GM23338 (cell line): ENCODE measurements around the gene SUSD1. TPM values are rescaled to one million over a fixed set of nuclear protein-coding genes. Genes with fewer than 3 reads are reported as not detected.
A peak's percentile ranks its signal among the peaks of the same experiment; 100 is the strongest.

Experiments
- ATAC-seq: fragments of 200-7000 bp; cut with Tn5 transposase; 3 replicates; pipeline ENCODE4 v1.9.1; 2020
- DNase-seq: peaks from one replicate; pipeline ENCODE4 v3.0.0-alpha.2; 2015; ENCODE audit warnings: low spot score
- H2AFZ ChIP-seq: fragments of 200-600 bp; sonication (generic); 2 replicates; pipeline ENCODE4 v1.8.0; 2016; ENCODE audit warnings: antibody characterized with exemption, mild to moderate bottlenecking, moderate library complexity
- H3F3A ChIP-seq: fragments of 200-600 bp; sonication (generic); replicated peaks from 2 replicates; pipeline ENCODE4 v1.8.0; 2017; ENCODE audit warnings: antibody characterized with exemption, mixed run types, low read depth
- H3K27ac ChIP-seq: fragments of 200-600 bp; sonication (generic); 2 replicates; pipeline ENCODE4 v1.6.1; 2016; ENCODE audit warnings: low read depth
- H3K27me3 ChIP-seq: fragments of 200-600 bp; sonication (generic); 2 replicates; pipeline ENCODE4 v1.8.0; 2016; ENCODE audit warnings: mild to moderate bottlenecking, mixed run types, moderate library complexity; ENCODE audit not compliant: insufficient read depth
- H3K36me3 ChIP-seq: fragments of 200-600 bp; sonication (generic); 2 replicates; pipeline ENCODE4 v1.8.0; 2016; ENCODE audit warnings: mild to moderate bottlenecking; ENCODE audit not compliant: insufficient read depth
- H3K4me1 ChIP-seq: fragments of 200-600 bp; sonication (generic); 2 replicates; pipeline ENCODE4 v1.8.0; 2016; ENCODE audit warnings: mild to moderate bottlenecking, moderate library complexity; ENCODE audit not compliant: insufficient read depth
- H3K4me2 ChIP-seq: fragments of 200-600 bp; sonication (generic); 2 replicates; pipeline ENCODE4 v1.7.1; 2017; ENCODE audit warnings: mixed run types
- H3K4me3 ChIP-seq: fragments of 200-600 bp; sonication (generic); 2 replicates; pipeline ENCODE4 v1.6.1; 2016; ENCODE audit warnings: mixed run types
- H3K79me2 ChIP-seq: fragments of 200-600 bp; sonication (generic); replicated peaks from 2 replicates; pipeline ENCODE4 v1.8.0; 2017; ENCODE audit warnings: mild to moderate bottlenecking; ENCODE audit not compliant: insufficient read depth
- H3K9me2 ChIP-seq: fragments of 200-600 bp; sonication (generic); 2 replicates; pipeline ENCODE4 v1.8.0; 2017; ENCODE audit not compliant: insufficient read depth
- H4K20me1 ChIP-seq: fragments of 200-600 bp; sonication (generic); replicated peaks from 2 replicates; pipeline ENCODE4 v1.8.0; 2017; ENCODE audit warnings: mild to moderate bottlenecking; ENCODE audit not compliant: insufficient read depth
- H3K27ac Mint-ChIP-seq: 2 replicates; pipeline ENCODE4 v1.8.0; 2020; ENCODE audit warnings: inconsistent platforms, mild to moderate bottlenecking, moderate library complexity, mixed read lengths
- H3K27me3 Mint-ChIP-seq: 3 replicates; pipeline ENCODE4 v1.8.0; 2022; ENCODE audit warnings: low read depth, mild to moderate bottlenecking, moderate library complexity, mixed read lengths, inconsistent platforms; ENCODE audit not compliant: insufficient read depth, poor library complexity
- H3K36me3 Mint-ChIP-seq: 3 replicates; pipeline ENCODE4 v1.8.0; 2021; ENCODE audit warnings: low read depth, mild to moderate bottlenecking, inconsistent platforms, moderate library complexity, mixed read lengths
- H3K4me1 Mint-ChIP-seq: 3 replicates; pipeline ENCODE4 v1.8.0; 2020; ENCODE audit warnings: mild to moderate bottlenecking, inconsistent platforms, mixed read lengths
- H3K4me3 Mint-ChIP-seq: 3 replicates; pipeline ENCODE4 v1.8.0; 2021; ENCODE audit warnings: moderate library complexity, mild to moderate bottlenecking, inconsistent platforms, mixed read lengths
- H3K9me3 Mint-ChIP-seq: 3 replicates; pipeline ENCODE4 v1.8.0; 2020; ENCODE audit warnings: moderate library complexity, mild to moderate bottlenecking, inconsistent platforms, mixed read lengths
- CREB1 ChIP-seq: fragments of 250-450 bp; sonication (Bioruptor Pico); IDR thresholded peaks from 2 replicates; pipeline ENCODE4 v1.5.0; 2020; ENCODE audit warnings: low read depth, mild to moderate bottlenecking, moderate library complexity
- CTCF ChIP-seq, 2 experiments: fragments of 200-600 bp in 1 of 2; sonication (generic) in 1 of 2; conservative IDR thresholded peaks; 2 replicates each; pipeline versions ENCODE4 v1.5.1 to v1.6.1; 2016 to 2017; ENCODE audit warnings: antibody characterized with exemption in 2 of 2, low read depth in 2 of 2, mild to moderate bottlenecking in 2 of 2, moderate library complexity in 1 of 2
- EZH2 ChIP-seq: fragments of 200-600 bp; sonication (generic); IDR thresholded peaks from one replicate; pipeline ENCODE4 v1.8.0; 2017; ENCODE audit warnings: antibody characterized with exemption, mild to moderate bottlenecking, low read depth; ENCODE audit not compliant: unreplicated experiment
- EZH2phosphoT487 ChIP-seq: fragments of 200-600 bp; sonication (generic); IDR thresholded peaks from one replicate; pipeline ENCODE4 v1.8.1; 2018; ENCODE audit warnings: antibody characterized with exemption; ENCODE audit not compliant: unreplicated experiment
- JUNB ChIP-seq: IDR thresholded peaks from one replicate; pipeline ENCODE4 v1.6.1; 2016; ENCODE audit warnings: antibody characterized with exemption; ENCODE audit not compliant: unreplicated experiment
- NANOG ChIP-seq: IDR thresholded peaks from 2 replicates; pipeline ENCODE4 v1.6.1; 2016; ENCODE audit warnings: antibody characterized with exemption, borderline replicate concordance
- POLR2AphosphoS5 ChIP-seq: IDR thresholded peaks from 2 replicates; pipeline ENCODE4 v1.6.1; 2016; ENCODE audit warnings: antibody characterized with exemption, low read depth
- STAT1 ChIP-seq: IDR thresholded peaks from one replicate; pipeline ENCODE4 v1.6.1; 2016; ENCODE audit warnings: antibody characterized with exemption; ENCODE audit not compliant: unreplicated experiment
- ZNF114 ChIP-seq: fragments of 250-450 bp; sonication (Bioruptor Pico); IDR thresholded peaks from 2 replicates; pipeline ENCODE4 v1.5.0; 2020; ENCODE audit warnings: mild to moderate bottlenecking, moderate library complexity
- ZNF331 ChIP-seq: fragments of 250-450 bp; sonication (Bioruptor Pico); IDR thresholded peaks from 2 replicates; pipeline ENCODE4 v1.5.0; 2020; ENCODE audit warnings: low read depth, mild to moderate bottlenecking, moderate library complexity
- polyA plus RNA-seq: library from polyadenylated mRNA; unstranded; fragments of >200 nt; fragmentation: Nextera tagmentation; extraction: Ambion mirVana; gene quantifications from 2 replicates; pipeline ENCODE4 v1.2.1, GENCODE V29; 2016
- total RNA-seq: library from RNA; depleted of rRNA; stranded (reverse); fragments of >200 nt; shearing (Covaris generic); gene quantifications from 2 replicates; pipeline ENCODE4 v1.2.3, GENCODE V29; 2014
- TF ChIP-seq, protein P1 (sequence below): IDR thresholded peaks from 2 replicates; pipeline ENCODE4 v1.6.1; 2016; ENCODE audit warnings: antibody characterized with exemption

SUSD1 gene
- total and polyA plus RNA-seq, 2 experiments from 2014 or later = 1.2 to 6.4 TPM

DNA sequence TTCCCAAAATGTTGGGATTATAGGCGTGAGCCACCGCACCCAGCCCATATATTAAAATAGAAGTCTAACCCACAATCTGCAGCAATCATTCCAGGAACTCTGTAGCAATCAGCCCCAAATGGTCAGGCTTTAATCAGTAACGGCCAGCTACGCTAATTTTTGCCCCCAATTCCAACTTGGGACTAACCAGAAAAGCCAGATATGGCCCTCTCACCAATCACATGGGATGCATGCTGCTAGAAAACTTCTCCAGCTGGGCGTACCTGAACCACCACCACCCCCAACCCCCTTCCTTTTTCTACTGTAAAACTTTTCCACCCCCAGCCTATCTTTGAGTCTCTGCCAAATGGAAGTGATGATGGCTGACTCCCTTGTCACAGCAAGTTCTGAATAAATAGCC lies 4.1 kb downstream of the SUSD1 start:
- DNase-seq = no peak
- no peak overlapping the region for H2AFZ ChIP-seq
- Mint-ChIP-seq H3K27me3 (peaks cover 20% of the 10 kb centered on the region), H3K4me1 (peaks cover 53% of the 10 kb centered on the region), H3K9me3 (no peaks in the 10 kb centered on the region), H3K27ac (no peak overlapping the region; the same call in 1 of the 2 replicates), H3K4me3 (no peak overlapping the region), H3K36me3 (no peaks in the 10 kb centered on the region)
- H3K79me2 ChIP-seq = no peaks in the 10 kb centered on the region
- H4K20me1 ChIP-seq = no peaks in the 10 kb centered on the region
- H3F3A ChIP-seq = 0 out of 2 replicates have a peak, but pooled peaks cover 8% of the 10 kb centered on the region
- H3K4me3 ChIP-seq = no peak overlapping the region
- TF ChIP-seq JUNB = no peak
- no peak for TF ChIP-seq EZH2
- TF ChIP-seq, protein P1, sequence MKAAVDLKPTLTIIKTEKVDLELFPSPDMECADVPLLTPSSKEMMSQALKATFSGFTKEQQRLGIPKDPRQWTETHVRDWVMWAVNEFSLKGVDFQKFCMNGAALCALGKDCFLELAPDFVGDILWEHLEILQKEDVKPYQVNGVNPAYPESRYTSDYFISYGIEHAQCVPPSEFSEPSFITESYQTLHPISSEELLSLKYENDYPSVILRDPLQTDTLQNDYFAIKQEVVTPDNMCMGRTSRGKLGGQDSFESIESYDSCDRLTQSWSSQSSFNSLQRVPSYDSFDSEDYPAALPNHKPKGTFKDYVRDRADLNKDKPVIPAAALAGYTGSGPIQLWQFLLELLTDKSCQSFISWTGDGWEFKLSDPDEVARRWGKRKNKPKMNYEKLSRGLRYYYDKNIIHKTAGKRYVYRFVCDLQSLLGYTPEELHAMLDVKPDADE = no peak
- no peak for TF ChIP-seq ZNF331
- no peak overlapping the region for H3K4me2 ChIP-seq
- H3K27me3 ChIP-seq = peaks cover 24% of the 10 kb centered on the region
- H3K9me2 ChIP-seq = 0 out of 2 replicates have a peak, but pooled peaks cover 7% of the 10 kb centered on the region
- ATAC-seq = no peak
- peaks cover 8% of the 10 kb centered on the region for H3K4me1 ChIP-seq
- H3K27ac ChIP-seq = no peak overlapping the region
- no peaks in the 10 kb centered on the region for H3K36me3 ChIP-seq

DNA sequence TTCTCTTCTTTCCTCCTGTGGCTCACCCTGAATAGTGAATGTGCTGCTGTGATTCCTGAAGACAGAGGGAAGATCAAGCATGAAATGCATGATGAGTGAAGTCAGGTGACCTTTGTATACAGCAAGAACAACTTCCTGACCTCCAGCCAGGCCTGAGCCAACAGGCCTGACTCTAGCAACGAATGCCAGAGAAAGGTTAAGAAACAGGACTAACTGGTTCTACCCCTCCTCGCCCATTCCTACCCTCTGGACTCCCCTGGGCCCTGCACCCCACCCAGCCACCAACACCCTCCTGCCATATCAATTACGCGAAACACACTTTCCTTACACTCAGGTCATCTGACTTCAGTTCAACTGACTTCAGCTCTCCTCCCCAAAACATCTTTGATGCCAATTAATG lies 4.9 kb downstream of the SUSD1 start:
- Histone ChIP-seq H3K9me2 (0 out of 2 replicates have a peak, but pooled peaks cover 7% of the 10 kb centered on the region), H3K36me3 (no peaks in the 10 kb centered on the region), H3K4me1 (peaks cover 9% of the 10 kb centered on the region), H3K4me2 (0 out of 2 replicates have a peak overlapping the region, but pooled peaks have one; percentile 31), H3K4me3 (no peak overlapping the region), H3K27me3 (peaks cover 17% of the 10 kb centered on the region), H3K79me2 (no peaks in the 10 kb centered on the region), H3K27ac (no peak overlapping the region), H4K20me1 (no peaks in the 10 kb centered on the region), H3F3A (0 out of 2 replicates have a peak, but pooled peaks cover 5% of the 10 kb centered on the region), H2AFZ (no peak overlapping the region)
- Mint-ChIP-seq H3K27ac (peak overlapping the region; percentile 24; the same call in 1 of the 2 replicates), H3K27me3 (peaks cover 13% of the 10 kb centered on the region), H3K9me3 (no peaks in the 10 kb centered on the region), H3K36me3 (no peaks in the 10 kb centered on the region), H3K4me1 (peaks cover 51% of the 10 kb centered on the region), H3K4me3 (no peak overlapping the region)
- DNase-seq (no peak), ATAC-seq (peak; percentile 13; the same call in 1 of the 3 replicates)
- TF ChIP-seq NANOG (no peak), JUNB (no peak), ZNF114 (CRISPR knock-in tag) (no peak), CREB1 (CRISPR knock-in tag) (no peak), POLR2AphosphoS5 (no peak), STAT1 (no peak)

GRCh38 chr9:112169368-112169767 lies 5.7 kb downstream of the SUSD1 start:
- Histone ChIP-seq H2AFZ (no peak overlapping the region), H3K27ac (no peak overlapping the region), H3K79me2 (no peaks in the 10 kb centered on the region), H3K4me1 (peaks cover 9% of the 10 kb centered on the region), H3K4me2 (no peak overlapping the region), H3K9me2 (0 out of 2 replicates have a peak, but pooled peaks cover 7% of the 10 kb centered on the region), H3K4me3 (no peak overlapping the region), H3F3A (0 out of 2 replicates have a peak, but pooled peaks cover 5% of the 10 kb centered on the region), H3K27me3 (peaks cover 13% of the 10 kb centered on the region), H3K36me3 (no peaks in the 10 kb centered on the region), H4K20me1 (no peaks in the 10 kb centered on the region)
- no peak for DNase-seq
- Mint-ChIP-seq H3K9me3 (no peaks in the 10 kb centered on the region), H3K4me1 (peaks cover 49% of the 10 kb centered on the region), H3K4me3 (no peak overlapping the region), H3K27me3 (peaks cover 12% of the 10 kb centered on the region), H3K27ac (peak overlapping the region; percentile 56; the same call in 1 of the 2 replicates), H3K36me3 (no peaks in the 10 kb centered on the region)
- ATAC-seq = no peak
- TF ChIP-seq, protein P1 = no peak
- TF ChIP-seq POLR2AphosphoS5 (no peak), JUNB (no peak), ZNF114 (CRISPR knock-in tag) (no peak), CREB1 (CRISPR knock-in tag) (no peak), CTCF (conservative IDR thresholded peaks at IDR 0.05; ENCODE audit: low read depth in 2 of 2) (no peak), EZH2phosphoT487 (no peak)
